Peyer's patch (tissue), 4 donors: Measurements from ENCODE around the gene ZNF205. TPM values are rescaled to one million over a fixed set of nuclear protein-coding genes. Genes with fewer than 3 reads are reported as not detected.
"Not testable (repeated sequence)": the region's sequence is repeated elsewhere in the genome, so short reads cannot be mapped to it uniquely, and the experiment has no call there.

Experiments used
- DNase-seq, 3 donors: peaks; one replicate each; pipeline ENCODE4 v3.0.0-alpha.2; 2017 to 2019
- H3K27ac ChIP-seq, 4 donors: fragments of 200-600 bp; sonication (generic); one replicate each; pipeline ENCODE4 v1.5.1; 2016 to 2019
- H3K27me3 ChIP-seq, 2 donors: fragments of 200-600 bp; sonication (generic); one replicate each; pipeline ENCODE4 v1.5.1; 2019
- H3K36me3 ChIP-seq, 3 donors: fragments of 200-600 bp; sonication (generic); one replicate each; pipeline ENCODE4 v1.5.1; 2016 to 2019
- H3K4me1 ChIP-seq, 4 donors: fragments of 200-600 bp; sonication (generic); one replicate each; pipeline ENCODE4 v1.5.1; 2016 to 2019
- H3K4me3 ChIP-seq, 4 donors: fragments of 200-600 bp; sonication (generic); 1 replicate in 3 of 4; 2 replicates in 1 of 4; pipeline ENCODE4 v1.5.1; 2016 to 2019; ENCODE audit warnings: mild to moderate bottlenecking in 1 of 4
- H3K9me3 ChIP-seq, 4 donors: fragments of 200-600 bp; sonication (generic); one replicate each; pipeline ENCODE4 v1.5.1; 2016 to 2019; ENCODE audit warnings: mild to moderate bottlenecking in 1 of 4
- CTCF ChIP-seq, 6 experiments: fragments of 450-650 bp in 4 of 6; fragments of 200-600 bp in 2 of 6; sonication (generic) in 1 of 6; IDR thresholded peaks; one replicate each; pipeline ENCODE4 v1.5.1; 2017 to 2019; ENCODE audit warnings: antibody characterized with exemption in 6 of 6, mild to moderate bottlenecking in 3 of 6, moderate library complexity in 1 of 6
- POLR2A ChIP-seq, 2 donors: fragments of 450-650 bp; IDR thresholded peaks; one replicate each; pipeline ENCODE4 v1.5.1; 2017; ENCODE audit warnings: antibody characterized with exemption in 2 of 2, mild to moderate bottlenecking in 2 of 2, moderate library complexity in 2 of 2
- small RNA-seq, 2 donors: library from RNA; depleted of rRNA; stranded (forward); fragments of <200 nt; gene quantifications; one replicate each; pipeline ENCODE3, GENCODE V24; 2016
- total RNA-seq, 4 donors: library from RNA; depleted of rRNA; stranded (reverse); fragments of >200 nt; gene quantifications; one replicate each; pipeline ENCODE4 v1.1.0, GENCODE V29; 2016

Gene ZNF205
- total RNA-seq, 4 donors from 2014 or later = 5.0 to 24.6 (median 16.2) TPM

DNA sequence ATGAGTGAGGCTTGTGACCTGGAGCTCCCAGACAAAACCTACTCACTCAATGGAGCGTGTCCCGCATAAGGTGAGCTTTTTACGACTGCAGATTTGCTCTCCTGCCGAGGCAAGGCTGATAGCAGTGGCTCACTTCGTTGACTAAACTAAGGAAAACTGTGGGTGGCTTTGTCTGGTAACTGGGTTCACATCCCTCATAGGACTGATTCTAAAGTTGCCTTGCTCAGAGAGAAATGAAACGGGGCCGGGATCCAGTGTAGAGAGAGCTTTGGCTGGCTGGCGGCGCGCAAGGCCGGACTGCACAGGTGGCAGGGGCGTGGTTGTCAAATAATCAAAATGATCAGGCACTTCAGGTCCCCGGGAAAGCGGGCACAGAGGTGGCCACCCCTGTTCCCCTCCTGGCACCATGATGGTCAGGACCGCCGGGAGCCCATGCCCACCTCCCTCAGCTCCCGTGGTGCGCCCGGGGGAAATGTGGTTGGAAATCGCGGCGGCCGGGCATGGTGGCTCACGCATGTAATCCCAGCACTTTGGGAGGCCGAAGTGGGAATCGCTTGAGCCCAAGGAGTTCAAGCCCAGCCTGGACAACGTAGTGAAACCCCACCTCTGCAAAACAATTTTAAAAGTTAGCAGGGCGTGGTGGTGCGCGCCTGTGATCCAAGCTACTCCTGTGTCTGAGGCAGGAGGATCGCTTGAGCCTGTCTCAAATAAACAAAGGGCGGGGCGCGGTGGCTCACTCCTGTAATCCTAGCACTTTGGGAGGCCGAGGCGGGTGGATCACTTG, 49.0 kb downstream of the ZNF205 start:
- H3K27ac ChIP-seq = peak overlapping the region in 1 of 4 donors; percentile 21
- peaks cover 0 to 14% (median 9%) of the 10 kb centered on the region in 4 donors for H3K4me1 ChIP-seq
- no peaks in the 10 kb centered on the region for H3K36me3 ChIP-seq
- H3K9me3 ChIP-seq = no peaks in the 10 kb centered on the region
- no peak for DNase-seq
- H3K4me3 ChIP-seq = no peak overlapping the region
- H3K27me3 ChIP-seq = no peaks in the 10 kb centered on the region
- TF ChIP-seq CTCF (IDR thresholded peaks at IDR 0.05) (no peak), POLR2A (IDR thresholded peaks at IDR 0.05) (no peak)

DNA sequence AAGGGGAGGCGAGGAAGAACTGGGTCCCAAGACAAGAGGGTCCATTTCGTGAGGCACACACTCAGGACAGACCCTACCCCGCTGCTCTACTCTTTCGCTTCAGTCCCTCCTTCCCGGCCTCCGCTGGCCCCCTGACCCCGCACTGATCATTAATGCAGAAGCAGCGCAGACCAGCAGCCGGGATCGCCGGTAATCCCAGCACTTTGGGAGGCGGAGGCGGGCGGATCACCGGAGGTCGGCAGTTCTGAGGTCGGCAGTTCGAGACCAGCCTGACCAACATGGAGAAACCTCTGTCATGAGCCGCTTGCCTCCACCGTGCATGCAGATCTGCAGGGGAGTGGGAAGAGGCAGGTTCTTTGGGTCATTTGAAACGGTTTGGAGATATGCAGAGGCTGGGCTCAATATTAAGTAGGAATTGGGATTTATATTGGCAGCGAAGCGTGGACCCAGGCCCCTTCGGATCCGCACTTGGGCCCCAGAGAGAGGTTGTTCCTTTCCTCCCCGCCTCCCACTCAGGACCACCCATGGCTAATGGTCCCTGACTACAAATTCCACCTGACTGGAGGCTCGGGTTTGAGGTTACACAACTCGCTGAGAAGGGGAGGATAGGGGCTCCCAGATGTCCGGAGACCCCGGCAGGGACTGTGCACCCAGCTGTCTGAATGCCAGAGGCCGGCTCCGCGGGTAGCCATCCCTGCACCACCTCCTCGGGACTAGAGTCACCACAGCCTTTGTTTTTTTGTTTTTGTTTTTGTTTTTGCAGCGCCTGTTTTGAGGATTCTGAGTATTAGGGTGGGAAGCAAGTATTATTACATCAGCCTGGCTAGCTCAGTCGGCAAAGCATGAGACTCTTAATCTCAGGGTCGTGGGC, 52.0 kb downstream of the ZNF205 start:
- Histone ChIP-seq H3K9me3 (no peaks in the 10 kb centered on the region), H3K4me1 (peaks cover 0 to 8% (median 5%) of the 10 kb centered on the region in 4 donors), H3K27ac (no peak overlapping the region), H3K36me3 (no peaks in the 10 kb centered on the region), H3K27me3 (no peaks in the 10 kb centered on the region), H3K4me3 (no peak overlapping the region)
- TF ChIP-seq CTCF (IDR thresholded peaks at IDR 0.05) (no peak), POLR2A (IDR thresholded peaks at IDR 0.05) (no peak)
- DNase-seq = no peak

DNA sequence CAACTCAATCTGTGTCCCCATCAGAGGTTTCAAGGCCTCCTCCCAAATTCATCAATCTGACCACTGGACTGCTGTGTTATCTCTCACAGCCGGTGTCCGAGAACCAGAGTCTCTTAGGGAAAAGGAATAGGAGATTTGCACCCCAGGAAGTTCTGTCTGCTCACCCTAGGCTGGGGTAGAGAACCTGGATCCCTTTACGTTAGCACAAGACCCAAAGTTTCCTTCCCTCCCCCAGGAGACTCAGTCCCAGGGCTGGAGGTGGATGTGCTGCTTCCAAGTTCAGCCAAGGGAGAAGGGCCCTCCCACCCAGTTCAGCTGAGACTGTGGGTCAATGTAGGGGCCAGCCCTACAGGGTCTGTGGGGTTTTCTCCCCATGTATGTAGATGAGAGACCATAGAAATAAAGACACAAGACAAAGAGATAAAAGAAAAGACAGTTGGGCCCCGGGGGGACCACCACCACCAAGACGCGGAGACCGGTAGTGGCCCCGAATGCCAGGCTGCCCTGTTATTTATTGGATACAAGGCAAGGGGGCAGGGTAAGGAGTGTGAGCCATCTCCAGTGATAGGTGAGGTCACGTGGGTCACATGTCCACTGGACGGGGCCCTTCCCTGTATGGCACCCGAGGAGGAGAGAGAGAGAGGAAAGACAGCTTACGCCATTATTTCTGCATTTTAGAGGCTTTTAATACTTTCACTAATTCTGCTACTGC, 52.9 kb downstream of the ZNF205 start:
- H3K36me3 ChIP-seq = no peaks in the 10 kb centered on the region
- H3K9me3 ChIP-seq = no peaks in the 10 kb centered on the region
- peak overlapping the region in 3 of 4 donors; percentile 35 to 38 (median 36) for H3K4me3 ChIP-seq
- TF ChIP-seq CTCF (IDR thresholded peaks at IDR 0.05) = no peak
- no peak for TF ChIP-seq POLR2A (IDR thresholded peaks at IDR 0.05)
- H3K27ac ChIP-seq = no peak overlapping the region
- no peak for DNase-seq
- H3K4me1 ChIP-seq = peaks cover 0 to 1% (median under 1%) of the 10 kb centered on the region in 4 donors
- peaks cover 0 to 6% of the 10 kb centered on the region in 2 donors for H3K27me3 ChIP-seq

DNA sequence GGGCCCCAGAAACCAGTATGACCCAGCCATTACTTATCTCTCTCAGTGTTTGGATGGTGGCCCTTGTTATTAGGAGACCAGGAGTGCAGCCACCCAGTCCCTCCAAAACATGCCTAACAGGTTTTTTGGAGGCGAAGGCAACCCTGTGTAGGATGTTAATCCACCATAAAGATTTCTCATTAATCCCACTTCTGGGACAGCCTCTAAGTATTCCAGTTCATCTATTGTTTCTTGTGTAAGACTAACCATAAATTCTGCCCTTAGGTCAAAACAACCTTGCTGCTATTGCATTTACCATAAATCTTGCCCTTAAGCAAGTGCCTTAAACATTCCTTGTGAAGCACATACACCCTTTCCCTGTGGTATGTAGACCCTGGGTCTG, 54.1 kb downstream of the ZNF205 start:
- H3K9me3 ChIP-seq = no peaks in the 10 kb centered on the region
- peaks cover 0 to 13% (median 8%) of the 10 kb centered on the region in 4 donors for H3K4me1 ChIP-seq
- H3K4me3 ChIP-seq = no peak overlapping the region
- no peak overlapping the region for H3K27ac ChIP-seq
- no peak for TF ChIP-seq POLR2A (IDR thresholded peaks at IDR 0.05)
- TF ChIP-seq CTCF (IDR thresholded peaks at IDR 0.05) = no peak
- no peaks in the 10 kb centered on the region for H3K36me3 ChIP-seq
- peaks cover 4 to 18% of the 10 kb centered on the region in 2 donors for H3K27me3 ChIP-seq
- DNase-seq = no peak

DNA sequence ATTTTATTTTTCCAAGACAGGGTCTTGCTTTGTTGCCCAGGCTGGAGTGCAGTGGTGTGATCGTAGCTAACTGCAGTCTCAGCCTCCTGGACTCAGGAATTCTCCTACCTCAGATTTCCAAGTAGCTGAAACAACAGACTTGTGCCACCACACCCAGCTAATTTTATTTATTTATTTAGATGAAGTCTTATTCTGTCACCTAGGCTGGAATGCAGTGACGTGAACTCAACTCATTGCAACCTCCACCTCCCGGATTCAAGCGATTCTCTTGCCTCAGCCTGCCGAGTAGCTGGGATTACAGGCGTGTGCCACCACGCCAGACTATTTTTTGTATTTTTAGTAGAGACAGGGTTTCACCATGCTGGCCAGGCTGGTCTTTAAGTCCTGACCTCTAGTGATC, 56.3 kb downstream of the ZNF205 start:
- H3K27ac ChIP-seq, H3K4me3 ChIP-seq, H3K36me3 ChIP-seq, H3K9me3 ChIP-seq, DNase-seq: not testable (repeated sequence)
- peaks cover 7 to 39% of the 10 kb centered on the region in 2 donors for H3K27me3 ChIP-seq
- peaks cover 0 to 23% (median 13%) of the 10 kb centered on the region in 4 donors for H3K4me1 ChIP-seq

Small RNAs within 50 kb of the gene (small RNA-seq; reads per million reads assigned to genes)
- 0 reads per million in 2 donors for gene RNU1-22P

Other genes starting within 250 kb of the ZNF205 start
- gene FLYWCH2, start 229.4 kb upstream of the ZNF205 start, total RNA-seq = 10 to 100 TPM; 40.8 to 61.3 (median 53.1) TPM
- 10 to 100 TPM; 30.1 to 67.4 (median 46.8) TPM for gene FLYWCH1, start 200.7 kb upstream of the ZNF205 start, total RNA-seq
- 1 to 10 TPM in 1 of 4 donors, under 1 TPM in 1, not detected in 2; 0.40 to 1.6 TPM for gene KREMEN2, start 148.3 kb upstream of the ZNF205 start, total RNA-seq
- 10 to 100 TPM in 1 of 4 donors, 1 to 10 TPM in 3; 6.3 to 13.2 (median 9.2) TPM for gene PAQR4, start 143.2 kb upstream of the ZNF205 start, total RNA-seq
- gene PKMYT1, start 132.1 kb upstream of the ZNF205 start, total RNA-seq = 10 to 100 TPM in 1 of 4 donors, 1 to 10 TPM in 3; 4.3 to 23.9 (median 6.0) TPM
- 1 to 10 TPM in 3 of 4 donors, under 1 TPM in 1; 0.76 to 2.5 (median 1.2) TPM for gene CLDN9, start 99.7 kb upstream of the ZNF205 start, total RNA-seq
- not detected for gene CLDN6, start 94.4 kb upstream of the ZNF205 start, total RNA-seq
- gene TNFRSF12A, start 92.2 kb upstream of the ZNF205 start, total RNA-seq = 10 to 100 TPM in 3 of 4 donors, 1 to 10 TPM in 1; 4.1 to 56.4 (median 39.8) TPM
- gene HCFC1R1, start 88.6 kb upstream of the ZNF205 start, total RNA-seq = 10 to 100 TPM; 14.0 to 38.0 (median 34.1) TPM
- 10 to 100 TPM in 3 of 4 donors, 1 to 10 TPM in 1; 9.6 to 64.4 (median 27.1) TPM for gene THOC6, start 88.6 kb upstream of the ZNF205 start, total RNA-seq
- 100 to 1,000 TPM in 2 of 4 donors, 10 to 100 TPM in 2; 44.6 to 126 (median 93.8) TPM for gene BICDL2, start 75.6 kb upstream of the ZNF205 start, total RNA-seq
- gene MMP25, start 66.0 kb upstream of the ZNF205 start, total RNA-seq = 1 to 10 TPM in 3 of 4 donors, not detected in 1; 1.4 to 3.3 (median 2.4) TPM
- 100 to 1,000 TPM in 3 of 4 donors, 10 to 100 TPM in 1; 93.3 to 676 (median 590) TPM for gene IL32, start 46.9 kb upstream of the ZNF205 start, total RNA-seq
- not detected for gene ZSCAN10, start 13.3 kb upstream of the ZNF205 start, total RNA-seq
- 10 to 100 TPM; 14.9 to 40.6 (median 18.4) TPM for gene ZNF213, start 22.4 kb downstream of the ZNF205 start, total RNA-seq
- not detected for gene OR1F1, start 75.6 kb downstream of the ZNF205 start, total RNA-seq
- gene ZNF200, start 122.6 kb downstream of the ZNF205 start, total RNA-seq = 10 to 100 TPM in 2 of 4 donors, 1 to 10 TPM in 2; 8.6 to 13.0 (median 10.0) TPM
- gene MEFV, start 144.0 kb downstream of the ZNF205 start, total RNA-seq = 1 to 10 TPM; 1.2 to 6.6 (median 2.2) TPM
- 10 to 100 TPM; 19.0 to 35.8 (median 27.5) TPM for gene ZNF263, start 170.9 kb downstream of the ZNF205 start, total RNA-seq
- gene TIGD7, start 192.8 kb downstream of the ZNF205 start, total RNA-seq = 10 to 100 TPM in 1 of 4 donors, 1 to 10 TPM in 3; 1.2 to 14.9 (median 2.9) TPM
- gene ZNF75A, start 192.9 kb downstream of the ZNF205 start, total RNA-seq = 10 to 100 TPM; 19.3 to 56.9 (median 41.6) TPM
- not detected for gene OR2C1, start 243.3 kb downstream of the ZNF205 start, total RNA-seq